Suprapubic skin (tissue), 4 donors: ENCODE results near the gene TMEM8B. TPM values are rescaled to one million over a fixed set of nuclear protein-coding genes. Genes with fewer than 3 reads are reported as not detected.
"Not testable (repeated sequence)": the region's sequence is repeated elsewhere in the genome, so short reads cannot be mapped to it uniquely, and the experiment has no call there.

Experiments
- DNase-seq, 2 donors: peaks; one replicate each; pipeline ENCODE4 v3.0.0-alpha.2; 2019; ENCODE audit warnings: low spot score in 2 of 2
- H3K27ac ChIP-seq: fragments of 200-600 bp; sonication (generic); one replicate; pipeline ENCODE4 v1.5.1; 2019
- H3K27me3 ChIP-seq: fragments of 200-600 bp; sonication (generic); one replicate; pipeline ENCODE4 v1.5.1; 2019
- H3K36me3 ChIP-seq: fragments of 200-600 bp; sonication (generic); one replicate; pipeline ENCODE4 v1.5.1; 2019
- H3K4me1 ChIP-seq: fragments of 200-600 bp; sonication (generic); one replicate; pipeline ENCODE4 v1.5.1; 2019
- H3K4me3 ChIP-seq: fragments of 200-600 bp; sonication (generic); one replicate; pipeline ENCODE4 v1.5.1; 2019; ENCODE audit warnings: mild to moderate bottlenecking
- H3K9me3 ChIP-seq: fragments of 200-600 bp; sonication (generic); one replicate; pipeline ENCODE4 v1.5.1; 2019
- CTCF ChIP-seq, 2 donors: fragments of 200-600 bp in 1 of 2; fragments of 450-650 bp in 1 of 2; sonication (generic) in 1 of 2; IDR thresholded peaks; one replicate each; pipeline ENCODE4 v1.5.1; 2016 to 2019; ENCODE audit warnings: antibody characterized with exemption in 2 of 2, mild to moderate bottlenecking in 1 of 2, moderate library complexity in 1 of 2
- EP300 ChIP-seq: sonication (generic); formaldehyde crosslinking; IDR thresholded peaks from one replicate; pipeline ENCODE4 v1.6.1; 2017; ENCODE audit warnings: antibody characterized with exemption
- POLR2A ChIP-seq, 2 donors: fragments of 450-650 bp; IDR thresholded peaks; one replicate each; pipeline ENCODE4 v1.6.1; 2017; ENCODE audit warnings: antibody characterized with exemption in 2 of 2, mild to moderate bottlenecking in 2 of 2, moderate library complexity in 2 of 2
- POLR2AphosphoS5 ChIP-seq, 3 donors: sonication (generic); formaldehyde crosslinking; IDR thresholded peaks; one replicate each; pipeline ENCODE4 v1.6.1; 2017; ENCODE audit warnings: antibody characterized with exemption in 3 of 3
- WGBS: methylation state at CpG from one replicate; pipeline ENCODE4 v1.1.5; 2018; 5-methylcytosine and 5-hydroxymethylcytosine counted together
- total RNA-seq, 4 donors: library from RNA; depleted of rRNA; stranded (reverse); fragments of >200 nt; gene quantifications; one replicate each; pipeline ENCODE4 v1.1.0, GENCODE V29; 2016

TMEM8B gene
- total RNA-seq, 4 donors from 2014 or later, result 5.0 to 11.7 (median 8.0) TPM

DNA sequence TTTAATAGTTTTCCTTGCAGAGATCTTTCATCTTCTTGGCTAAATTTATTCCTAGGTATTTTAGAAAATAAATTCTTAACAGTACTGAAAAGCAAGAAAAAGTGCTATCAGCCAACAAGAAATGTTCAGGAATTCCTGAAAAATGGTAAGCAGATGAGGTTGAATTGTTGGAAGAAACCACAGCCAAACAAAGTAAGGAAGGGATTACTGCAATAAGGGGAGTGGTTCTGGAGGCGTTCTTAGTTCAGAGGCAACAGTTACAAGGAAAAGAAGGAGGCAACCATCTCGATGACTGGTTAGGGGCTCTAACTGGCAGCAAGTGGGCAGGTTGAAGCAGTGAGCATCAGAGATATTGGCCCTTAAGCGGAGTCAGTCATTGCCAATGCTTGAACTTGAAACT lies 54.0 kb downstream of the TMEM8B start:
- TF ChIP-seq POLR2AphosphoS5 (IDR thresholded peaks at IDR 0.05) (no peak), POLR2A (IDR thresholded peaks at IDR 0.05) (no peak), CTCF (IDR thresholded peaks at IDR 0.05) (no peak), EP300 (no peak)
- Histone ChIP-seq H3K4me1 (peaks cover 3% of the 10 kb centered on the region), H3K27me3 (no peaks in the 10 kb centered on the region), H3K36me3 (no peaks in the 10 kb centered on the region), H3K27ac (no peak overlapping the region), H3K4me3 (no peak overlapping the region), H3K9me3 (no peaks in the 10 kb centered on the region)
- WGBS, result 50% methylated on average over 3 of the region's 3 CpGs
- DNase-seq, result no peak

GRCh38 chr9:35884908-35885307 lies 55.9 kb downstream of the TMEM8B start:
- not testable (repeated sequence) for H3K27me3 ChIP-seq, H3K27ac ChIP-seq, H3K36me3 ChIP-seq, H3K4me3 ChIP-seq, H3K9me3 ChIP-seq, H3K4me1 ChIP-seq, DNase-seq
- 92% methylated on average over 3 of the region's 3 CpGs for WGBS

GRCh38 chr9:35891646-35892045 lies 62.6 kb downstream of the TMEM8B start:
- H3K27ac ChIP-seq, result no peak overlapping the region
- no peak for DNase-seq
- no peaks in the 10 kb centered on the region for H3K4me1 ChIP-seq
- H3K36me3 ChIP-seq, result no peaks in the 10 kb centered on the region
- H3K9me3 ChIP-seq, result no peaks in the 10 kb centered on the region
- TF ChIP-seq CTCF (IDR thresholded peaks at IDR 0.05), result no peak
- 69% methylated on average over 3 of the region's 3 CpGs for WGBS
- H3K27me3 ChIP-seq, result no peaks in the 10 kb centered on the region
- H3K4me3 ChIP-seq, result no peak overlapping the region

GRCh38 chr9:35892051-35892450 lies 63.0 kb downstream of the TMEM8B start:
- H3K36me3 ChIP-seq, result no peaks in the 10 kb centered on the region
- H3K4me1 ChIP-seq, result no peaks in the 10 kb centered on the region
- H3K9me3 ChIP-seq, result no peaks in the 10 kb centered on the region
- WGBS, result 71% methylated on average over 1 of the region's 1 CpG
- DNase-seq, result no peak
- no peaks in the 10 kb centered on the region for H3K27me3 ChIP-seq
- TF ChIP-seq POLR2AphosphoS5 (IDR thresholded peaks at IDR 0.05), result no peak
- TF ChIP-seq EP300, result no peak
- no peak for TF ChIP-seq POLR2A (IDR thresholded peaks at IDR 0.05)
- TF ChIP-seq CTCF (IDR thresholded peaks at IDR 0.05), result no peak
- H3K27ac ChIP-seq, result no peak overlapping the region
- no peak overlapping the region for H3K4me3 ChIP-seq

DNA sequence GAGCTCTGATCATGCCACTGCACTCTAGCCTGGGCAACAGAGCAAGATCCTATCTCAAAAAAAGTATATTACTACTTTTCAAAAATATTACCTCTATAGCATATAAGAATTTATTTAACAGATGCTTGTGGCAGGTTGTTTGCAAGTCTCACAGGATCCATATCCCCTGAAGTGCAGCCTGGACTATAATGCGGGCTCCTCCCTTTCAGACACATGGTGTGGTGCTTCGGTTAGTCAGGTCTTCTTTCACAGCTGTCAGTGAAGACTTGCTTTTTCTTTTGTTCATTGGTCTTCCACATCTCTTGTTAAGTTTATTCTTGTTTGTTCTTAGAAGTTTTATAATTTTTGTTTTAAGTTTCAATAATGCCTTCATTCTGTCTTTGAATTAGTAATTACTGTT lies 67.5 kb downstream of the TMEM8B start:
- WGBS, result 97% methylated on average over 2 of the region's 2 CpGs
- TF ChIP-seq POLR2A (IDR thresholded peaks at IDR 0.05) (no peak), CTCF (IDR thresholded peaks at IDR 0.05) (no peak), POLR2AphosphoS5 (IDR thresholded peaks at IDR 0.05) (no peak), EP300 (no peak)
- Histone ChIP-seq H3K27ac (no peak overlapping the region), H3K9me3 (no peaks in the 10 kb centered on the region), H3K27me3 (no peaks in the 10 kb centered on the region), H3K4me3 (no peak overlapping the region), H3K36me3 (no peaks in the 10 kb centered on the region), H3K4me1 (no peaks in the 10 kb centered on the region)
- no peak for DNase-seq

DNA sequence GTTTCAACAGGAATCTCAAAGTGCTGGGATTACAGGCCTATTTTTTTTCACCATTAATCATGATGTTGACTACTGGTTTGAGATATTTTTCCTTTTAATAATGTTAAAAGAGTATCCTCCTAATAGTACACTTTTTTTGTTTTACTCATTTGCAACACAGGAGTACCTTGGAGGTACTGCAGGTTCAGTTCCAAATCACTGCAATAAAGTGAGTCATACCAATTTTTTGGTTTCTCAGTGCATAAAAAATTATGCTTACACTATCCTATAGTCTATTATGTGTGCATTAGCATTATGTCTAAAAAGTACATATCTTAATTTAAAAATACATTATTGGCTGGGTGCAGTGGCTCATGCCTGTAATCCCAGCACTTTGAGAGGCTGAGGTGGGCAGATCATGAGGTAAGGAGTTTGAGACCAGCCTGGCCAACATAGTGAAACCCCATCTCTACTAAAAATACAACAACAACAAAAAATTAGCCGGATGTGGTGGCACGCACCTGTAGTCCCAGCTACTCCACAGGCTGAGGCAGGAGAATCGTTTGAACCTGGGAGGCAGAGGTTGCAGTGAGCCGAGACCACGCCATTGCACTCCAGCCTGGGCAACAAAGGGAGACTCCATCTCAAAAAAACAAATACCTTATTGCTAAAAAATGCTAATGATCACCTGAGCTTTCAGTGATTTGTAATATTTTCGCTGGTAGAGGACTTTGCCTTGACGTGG lies 68.5 kb downstream of the TMEM8B start:
- H3K27me3 ChIP-seq, H3K36me3 ChIP-seq, H3K27ac ChIP-seq, H3K9me3 ChIP-seq, H3K4me1 ChIP-seq, H3K4me3 ChIP-seq, DNase-seq: not testable (repeated sequence)
- 92% methylated on average over 7 of the region's 7 CpGs for WGBS
